Measurements from ENCODE around the gene TLCD5.
A peak's percentile ranks its signal among the peaks of the same experiment; 100 is the strongest.

TLCD5 gene

GRCh38 chr11:120308081-120308480 is 17.0 kb upstream of the TLCD5 start:
- TF ChIP-seq, protein P1, sequence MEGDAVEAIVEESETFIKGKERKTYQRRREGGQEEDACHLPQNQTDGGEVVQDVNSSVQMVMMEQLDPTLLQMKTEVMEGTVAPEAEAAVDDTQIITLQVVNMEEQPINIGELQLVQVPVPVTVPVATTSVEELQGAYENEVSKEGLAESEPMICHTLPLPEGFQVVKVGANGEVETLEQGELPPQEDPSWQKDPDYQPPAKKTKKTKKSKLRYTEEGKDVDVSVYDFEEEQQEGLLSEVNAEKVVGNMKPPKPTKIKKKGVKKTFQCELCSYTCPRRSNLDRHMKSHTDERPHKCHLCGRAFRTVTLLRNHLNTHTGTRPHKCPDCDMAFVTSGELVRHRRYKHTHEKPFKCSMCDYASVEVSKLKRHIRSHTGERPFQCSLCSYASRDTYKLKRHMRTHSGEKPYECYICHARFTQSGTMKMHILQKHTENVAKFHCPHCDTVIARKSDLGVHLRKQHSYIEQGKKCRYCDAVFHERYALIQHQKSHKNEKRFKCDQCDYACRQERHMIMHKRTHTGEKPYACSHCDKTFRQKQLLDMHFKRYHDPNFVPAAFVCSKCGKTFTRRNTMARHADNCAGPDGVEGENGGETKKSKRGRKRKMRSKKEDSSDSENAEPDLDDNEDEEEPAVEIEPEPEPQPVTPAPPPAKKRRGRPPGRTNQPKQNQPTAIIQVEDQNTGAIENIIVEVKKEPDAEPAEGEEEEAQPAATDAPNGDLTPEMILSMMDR (conservative IDR thresholded peaks at IDR 0.05), result no peak

DNA sequence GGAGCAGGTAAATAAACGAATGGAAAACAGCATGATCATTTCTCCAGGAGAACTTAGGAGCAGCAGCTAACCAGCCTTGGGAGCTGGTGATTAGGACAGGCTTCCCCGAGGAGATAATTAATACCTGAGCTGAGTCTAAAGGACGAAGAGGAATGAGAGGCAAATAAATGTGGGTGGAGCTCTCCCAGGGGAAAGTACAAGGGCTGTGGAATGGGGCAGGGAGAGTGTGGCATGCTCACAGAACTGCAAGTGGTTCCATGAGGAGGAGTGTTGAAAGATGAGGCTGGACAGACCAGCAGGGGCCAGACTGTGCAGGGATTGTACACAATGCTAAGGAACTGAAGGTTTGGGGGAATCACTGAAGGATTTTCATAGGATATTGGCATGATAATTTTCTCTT is 14.2 kb upstream of the TLCD5 start:
- TF ChIP-seq, protein P1 (conservative IDR thresholded peaks at IDR 0.05), result no peak
- 0 out of 2 replicates have a peak overlapping the region, but pooled peaks have one; percentile 25 for H3K27ac ChIP-seq

More at GRCh38 chr11:120308081-120308480, 17.0 kb upstream of the TLCD5 start:
- H3K27ac ChIP-seq, result no peak overlapping the region

GRCh38 chr11:120314861-120315260 is 10.2 kb upstream of the TLCD5 start:
- TF ChIP-seq, protein P1 (conservative IDR thresholded peaks at IDR 0.05), result no peak
- H3K27ac ChIP-seq, result no peak overlapping the region

DNA sequence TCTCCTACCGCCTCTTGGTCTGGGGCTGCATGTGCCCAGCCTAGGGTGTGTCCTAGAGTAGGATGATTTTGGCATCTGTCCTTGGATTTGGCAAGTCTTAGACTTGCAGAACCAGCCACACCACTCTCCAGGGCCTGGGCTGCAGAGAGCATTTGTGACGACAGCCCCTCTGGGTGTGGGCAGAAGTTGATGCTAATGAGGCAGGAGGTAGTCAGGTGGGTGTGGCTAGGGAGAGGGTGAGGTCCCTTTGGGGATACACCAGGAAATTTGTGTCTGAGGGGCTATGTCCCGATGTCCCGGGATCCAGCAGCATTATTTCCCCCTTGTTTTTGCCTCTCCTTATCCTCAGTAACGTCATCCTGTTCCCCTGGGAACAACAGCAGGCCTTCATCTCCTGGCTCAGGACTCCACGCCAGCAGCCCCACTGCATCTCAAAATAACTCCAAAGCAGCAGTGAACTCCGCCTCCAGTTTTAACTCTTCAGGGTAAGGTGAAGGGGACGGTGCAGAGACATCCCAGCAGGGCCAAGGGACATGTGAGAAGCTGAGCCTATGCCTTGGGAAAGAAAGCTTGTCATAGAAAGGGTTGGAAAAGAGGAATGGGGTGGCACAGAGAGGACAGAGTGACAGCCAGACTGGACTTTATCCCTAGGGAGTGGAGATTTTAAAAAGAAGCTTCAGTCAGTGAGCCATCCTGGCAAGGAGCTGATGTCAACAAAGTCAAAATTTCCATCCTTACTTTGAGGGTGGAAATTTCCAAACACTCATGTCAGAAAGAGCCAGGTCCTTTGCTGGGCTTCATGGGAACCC is 8.0 kb upstream of the TLCD5 start:
- TF ChIP-seq, protein P1 (conservative IDR thresholded peaks at IDR 0.05), result no peak
- peak overlapping the region; percentile 71 for H3K27ac ChIP-seq

- H3K27ac ChIP-seq, result peak overlapping the region; percentile 71
Measured at GRCh38 chr11:120317689-120318480, 7.2 kb upstream of the TLCD5 start.

DNA sequence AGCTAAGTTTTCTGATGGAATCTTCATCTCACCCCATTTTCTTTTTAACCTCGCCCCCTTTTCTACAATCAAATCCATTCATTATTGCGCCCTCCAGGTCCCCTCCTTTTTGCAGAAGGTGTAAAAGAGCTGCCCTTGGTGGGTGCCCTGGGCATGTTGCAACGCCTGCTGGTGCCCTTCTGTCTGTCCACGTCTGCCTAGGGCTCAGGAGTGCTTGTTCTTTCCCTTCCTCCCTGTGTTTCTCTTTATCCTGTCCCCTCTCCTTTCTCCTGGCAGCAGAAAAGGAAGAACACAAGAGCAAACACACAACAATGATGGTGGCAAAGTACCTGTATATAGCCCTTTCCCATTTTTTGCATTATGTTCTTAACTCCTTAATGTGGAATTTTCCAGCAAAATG is 6.2 kb upstream of the TLCD5 start:
- TF ChIP-seq, protein P1 (conservative IDR thresholded peaks at IDR 0.05), result no peak

More at GRCh38 chr11:120317689-120318480, 7.2 kb upstream of the TLCD5 start:
- TF ChIP-seq, protein P1 (conservative IDR thresholded peaks at IDR 0.05), result no peak

GRCh38 chr11:120326228-120326627 is 1.1 kb downstream of the TLCD5 start:
- TF ChIP-seq, protein P1 (conservative IDR thresholded peaks at IDR 0.05), result no peak
- H3K27ac ChIP-seq, result peak overlapping the region; percentile 97

More for the DNA sequence above, 6.2 kb upstream of the TLCD5 start:
- no peak overlapping the region for H3K27ac ChIP-seq
